PC-3 (cell line): ENCODE measurements around the gene ATP7A.

Experiments used
- CTCF ChIP-seq: fragments of 300-600 bp; sonication (generic); conservative IDR thresholded peaks from 2 replicates; pipeline ENCODE4 v1.5.1; 2017; ENCODE audit warnings: antibody characterized with exemption, low read depth, mild to moderate bottlenecking, low read length
- EZH2 ChIP-seq: fragments of 300-600 bp; sonication (generic); IDR thresholded peaks from one replicate; pipeline ENCODE4 v1.6.1; 2017; ENCODE audit warnings: antibody characterized with exemption, mild to moderate bottlenecking, low read length; ENCODE audit not compliant: unreplicated experiment
- EZH2phosphoT487 ChIP-seq: fragments of 300-600 bp; sonication (generic); IDR thresholded peaks from 2 replicates; pipeline ENCODE4 v1.6.1; 2018; ENCODE audit warnings: mild to moderate bottlenecking, antibody characterized with exemption, low read length, borderline replicate concordance

GRCh38 chrX:77977095-77977494 is 66.6 kb downstream of the ATP7A start:
- no peak for TF ChIP-seq CTCF
- TF ChIP-seq EZH2 = no peak
- no peak for TF ChIP-seq EZH2phosphoT487
